ENCODE measurements around the gene CCDC60.
A peak's percentile ranks its signal among the peaks of the same experiment; 100 is the strongest.

CCDC60 gene

DNA sequence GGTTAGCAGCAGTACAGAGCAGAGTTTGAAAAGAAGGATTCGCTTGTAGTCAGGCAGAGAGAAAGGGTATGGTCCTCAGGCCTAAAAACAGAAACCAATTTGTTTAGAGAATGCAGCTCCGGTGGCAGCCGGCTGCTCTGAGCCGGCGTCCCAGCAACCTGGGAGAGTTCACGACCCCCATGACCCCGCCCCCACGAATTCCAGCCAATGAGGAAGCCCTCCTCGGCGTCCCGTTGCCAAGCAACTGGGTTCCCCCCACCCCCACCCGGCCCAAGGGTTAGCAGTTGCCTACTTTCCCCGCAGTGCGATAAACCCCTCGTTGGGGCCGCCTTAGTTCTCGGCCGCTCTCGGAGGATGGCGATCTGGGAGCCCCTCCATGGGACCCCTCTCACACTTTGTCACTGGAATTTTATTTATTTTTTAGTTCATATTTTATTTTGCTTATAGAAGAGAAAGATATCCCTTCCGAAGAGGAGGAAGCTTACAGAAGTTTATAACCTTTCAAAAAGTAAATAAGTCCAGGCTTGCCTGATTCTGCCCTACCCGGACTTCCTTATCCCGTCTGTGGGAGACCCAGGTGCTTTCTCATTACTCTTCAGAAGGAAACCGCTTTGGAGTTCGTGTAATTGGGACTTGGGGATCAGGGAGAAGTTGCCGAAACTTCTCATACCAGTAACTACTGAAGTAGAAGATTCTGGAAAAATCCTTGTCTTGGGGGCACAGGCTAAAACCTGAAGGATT is at the start of gene CCDC60:
Gene CCDC60, plus strand, starts transcription at position 300 of the 741 bp plus-strand sequence. CDS start 448 bp downstream, outside the sequence.
- no peak for DNase-seq

DNA sequence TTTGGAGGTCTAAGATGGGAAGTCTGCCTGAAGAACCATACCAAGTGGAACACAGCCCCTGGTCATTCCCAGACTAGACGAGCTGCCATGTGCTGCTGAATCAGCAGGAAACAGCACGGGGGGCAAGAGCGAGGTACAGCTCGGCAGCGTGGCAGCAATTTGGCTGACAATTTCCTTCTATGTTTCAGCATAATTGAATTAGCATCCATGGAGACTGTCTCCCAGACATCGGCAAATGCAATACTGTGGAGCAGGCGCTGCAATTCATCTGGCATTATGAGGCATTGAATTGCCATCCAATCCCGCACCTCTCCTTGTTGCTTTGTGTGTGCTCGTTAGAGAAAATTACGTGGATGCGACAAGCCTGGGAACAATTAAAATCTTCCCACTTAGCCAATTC is 46.0 kb upstream of the CCDC60 start:
- no peak for DNase-seq

DNA sequence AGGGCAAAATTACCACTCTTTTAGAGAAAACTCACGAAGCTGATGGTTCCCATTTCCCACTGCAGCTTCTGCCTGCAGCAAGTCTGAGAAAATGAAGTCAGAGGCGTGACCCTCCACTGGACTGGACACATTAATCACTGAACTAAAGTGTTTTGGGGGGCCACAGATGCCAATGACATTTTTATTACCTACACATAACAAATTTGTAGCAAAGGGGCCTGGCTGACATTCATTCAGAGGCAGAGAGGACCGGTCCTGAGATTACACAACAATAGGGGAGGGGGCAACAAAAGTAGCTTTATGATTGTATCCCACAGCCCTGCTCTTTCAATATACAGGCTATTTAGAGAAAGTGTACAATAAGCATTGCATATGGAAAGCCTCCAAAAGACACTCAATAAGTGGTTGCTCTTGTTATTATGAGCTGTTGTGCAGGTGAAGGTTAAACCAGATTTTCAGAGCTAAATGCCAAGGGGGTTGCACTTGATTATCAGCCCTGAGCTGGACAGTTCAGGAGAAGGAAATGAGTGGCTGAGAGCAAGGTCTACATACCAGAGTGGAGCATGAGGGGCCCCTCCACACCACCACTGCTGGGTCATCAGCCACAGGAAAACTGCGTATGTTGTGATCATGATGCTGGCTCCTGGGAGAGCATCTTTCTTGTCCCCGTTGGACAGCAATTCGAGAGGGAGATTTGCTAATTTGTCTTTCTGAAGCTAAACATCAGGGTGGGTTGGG is 41.5 kb upstream of the CCDC60 start:
- DNase-seq: no peak

- no peak for DNase-seq
Observed at GRCh38 chr12:119294211-119294610, 40.3 kb upstream of the CCDC60 start.

GRCh38 chr12:119296535-119296934 is 38.0 kb upstream of the CCDC60 start:
- DNase-seq: no peak

DNA sequence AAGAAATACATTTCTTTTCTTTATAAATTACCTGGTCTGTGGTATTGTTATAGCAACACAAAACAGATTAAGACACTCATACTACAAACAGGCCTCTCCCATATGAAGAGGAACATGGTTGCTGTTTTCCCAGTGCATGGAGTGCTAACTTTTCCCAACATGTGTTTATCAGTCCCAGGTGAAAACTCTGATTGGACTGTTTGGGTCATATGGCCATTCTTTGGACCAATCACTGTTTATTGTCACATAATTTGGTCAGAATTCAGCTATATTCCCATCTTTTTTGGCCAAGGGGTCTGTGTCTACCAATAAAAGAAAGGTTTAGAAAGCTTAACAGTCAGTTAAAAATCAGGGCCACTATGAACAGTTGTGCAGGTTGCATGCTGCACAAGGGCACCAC is 35.4 kb upstream of the CCDC60 start:
- DNase-seq: no peak

DNA sequence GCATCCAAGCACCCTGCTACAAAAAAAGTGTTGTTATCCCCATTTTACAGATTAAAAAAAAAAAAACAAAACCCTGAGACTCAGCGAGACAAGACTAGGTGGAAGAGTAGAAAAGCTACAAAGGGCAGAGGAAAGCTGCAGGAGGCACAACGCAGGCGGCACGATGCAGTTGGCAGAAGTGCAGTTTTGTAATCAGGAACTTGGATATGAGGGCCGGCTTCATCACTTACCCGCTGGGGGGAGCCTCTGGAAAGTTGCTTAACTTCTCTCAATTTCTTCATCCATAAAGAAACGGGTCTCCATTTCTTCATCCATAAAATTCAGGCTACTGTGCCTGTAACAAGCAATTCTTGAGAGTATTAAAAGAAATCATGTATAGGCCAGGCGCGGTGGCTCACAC is 33.1 kb upstream of the CCDC60 start:
- no peak for DNase-seq

DNA sequence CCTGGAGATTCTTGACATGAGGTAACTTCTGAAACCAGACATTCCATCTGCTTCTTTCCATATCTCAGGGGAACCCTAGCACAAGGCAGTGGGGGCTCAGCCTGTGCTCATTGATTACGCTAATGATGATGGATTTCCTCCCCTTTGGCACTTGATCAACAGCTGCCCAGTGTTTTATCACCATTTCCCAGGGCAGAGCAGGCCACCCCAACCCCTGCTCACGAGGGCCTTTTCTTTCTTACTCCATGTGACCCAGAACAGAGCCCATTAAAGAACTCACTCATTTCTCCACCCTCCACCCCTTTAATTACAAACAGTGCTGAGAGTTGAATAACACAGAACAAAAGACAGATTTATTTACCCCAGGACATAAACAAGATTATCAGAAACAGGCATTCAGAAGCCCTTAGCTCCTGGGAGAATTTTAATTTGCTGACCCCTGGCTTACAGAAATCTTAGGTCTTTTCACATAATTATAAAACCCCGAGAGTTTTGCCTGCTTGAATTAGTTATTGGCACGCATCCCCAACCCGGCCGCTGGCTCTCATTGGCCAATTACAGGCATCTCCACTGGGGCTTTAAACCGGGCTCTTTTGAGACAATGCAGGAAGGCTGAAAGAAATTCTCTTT is 32.0 kb upstream of the CCDC60 start:
- no peak for DNase-seq

GRCh38 chr12:119306593-119306992 is 27.9 kb upstream of the CCDC60 start:
- peak; percentile 97 for DNase-seq

DNA sequence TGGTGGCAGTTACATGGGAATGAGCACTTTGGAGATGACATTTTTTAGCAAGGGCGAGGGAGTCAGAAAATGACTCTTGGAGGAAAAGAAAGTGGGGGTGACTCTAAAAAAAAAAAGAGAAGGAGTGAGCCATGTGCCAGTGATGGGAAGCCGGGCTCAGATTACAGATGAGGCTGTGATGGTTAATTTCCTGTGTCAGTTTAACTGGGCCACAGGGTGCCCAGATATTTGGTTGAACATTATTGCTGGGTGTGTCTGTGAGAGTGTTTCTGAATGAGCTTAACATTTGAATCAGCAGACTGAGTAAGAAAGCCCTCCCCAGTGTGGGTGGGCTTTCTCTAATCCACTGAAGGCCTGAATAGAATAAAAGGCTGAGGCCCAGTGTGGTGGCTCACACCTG is 26.8 kb upstream of the CCDC60 start:
- no peak for DNase-seq

- peak; percentile 60 for DNase-seq
Observed at GRCh38 chr12:119308708-119309456, 25.6 kb upstream of the CCDC60 start.

DNA sequence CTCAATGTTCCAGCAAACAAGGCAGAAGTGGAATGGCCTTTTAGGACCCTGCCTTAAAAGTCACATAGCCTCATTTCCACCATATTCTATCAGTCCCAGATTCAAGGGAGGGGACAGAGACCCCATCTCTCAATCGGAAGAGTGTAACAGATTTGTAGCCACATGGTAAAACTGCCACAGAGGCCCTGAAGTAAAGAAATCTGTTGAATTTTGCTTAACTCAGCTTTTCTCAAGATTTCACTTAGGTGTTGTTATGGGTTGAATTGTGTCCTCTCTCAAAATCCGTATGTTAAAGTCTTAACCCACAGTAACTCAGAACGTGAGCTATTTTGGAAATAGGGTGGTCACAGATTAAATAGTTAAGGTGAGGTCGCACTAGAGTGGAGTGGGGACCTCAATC is 22.7 kb upstream of the CCDC60 start:
- DNase-seq: no peak

DNA sequence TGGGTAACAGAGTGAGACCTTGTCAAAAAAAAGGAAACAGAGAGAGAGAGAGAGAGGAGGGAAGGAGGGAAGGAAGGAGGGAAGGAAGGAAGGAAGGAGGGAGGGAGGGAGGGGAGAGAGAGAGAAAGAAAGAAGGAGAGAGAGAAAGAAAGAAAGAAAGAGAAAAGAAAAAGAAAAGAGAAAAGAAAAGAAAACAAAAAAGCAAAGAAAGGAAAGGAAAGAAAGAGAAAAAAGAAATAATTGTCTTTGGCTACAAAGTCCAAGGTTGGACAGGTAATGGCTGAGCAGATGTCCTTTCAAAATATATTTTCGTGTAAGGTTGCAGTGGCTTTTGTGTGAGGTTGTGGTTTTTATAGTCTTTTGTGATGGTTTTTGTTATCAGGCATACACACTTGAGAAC is 21.6 kb upstream of the CCDC60 start:
- DNase-seq: no peak

GRCh38 chr12:119314290-119314689 is 20.2 kb upstream of the CCDC60 start:
- no peak for DNase-seq

DNA sequence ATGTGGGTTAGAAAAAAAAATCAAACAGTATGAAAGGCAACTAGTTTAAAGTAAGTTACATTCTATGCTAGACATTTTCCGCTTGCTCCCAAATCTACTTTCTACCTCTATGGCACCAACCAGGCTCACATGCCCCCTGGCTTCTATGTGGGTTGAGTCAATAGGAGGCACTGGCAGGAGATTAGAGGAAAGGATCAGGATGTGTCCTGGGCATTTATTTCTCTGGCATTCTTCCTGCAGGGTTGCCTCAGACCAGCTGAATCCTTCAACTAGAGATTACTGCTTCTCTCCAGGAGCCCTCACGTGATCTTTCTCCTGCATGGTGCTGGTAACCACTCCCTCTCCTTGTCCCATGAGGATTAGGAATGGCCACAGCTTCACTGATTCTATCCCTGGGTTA is 14.9 kb upstream of the CCDC60 start:
- DNase-seq: no peak

DNA sequence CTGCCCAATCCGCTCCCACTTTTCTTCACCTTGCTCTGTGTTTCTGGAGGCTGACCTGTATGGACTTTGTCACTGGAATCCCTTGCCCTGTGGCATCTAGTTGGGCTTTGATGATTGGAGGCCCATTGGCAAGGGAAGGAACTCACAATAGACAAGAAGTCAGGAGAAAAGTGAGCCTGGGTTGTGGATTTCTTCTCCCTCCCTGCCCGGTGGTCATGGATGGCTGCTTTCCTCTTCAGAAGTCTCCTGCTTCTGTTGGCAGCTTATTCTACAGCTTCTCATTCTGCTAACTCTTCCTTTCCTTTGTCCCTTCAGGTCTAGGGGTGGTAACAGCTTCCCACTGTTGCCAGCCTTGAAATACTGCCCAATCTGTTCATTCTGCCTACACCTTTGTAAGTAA is 13.9 kb upstream of the CCDC60 start:
- no peak for DNase-seq

GRCh38 chr12:119322301-119322723 is 12.2 kb upstream of the CCDC60 start:
- no peak for DNase-seq

- DNase-seq: no peak
Observed at GRCh38 chr12:119325813-119326212, 8.7 kb upstream of the CCDC60 start.

DNA sequence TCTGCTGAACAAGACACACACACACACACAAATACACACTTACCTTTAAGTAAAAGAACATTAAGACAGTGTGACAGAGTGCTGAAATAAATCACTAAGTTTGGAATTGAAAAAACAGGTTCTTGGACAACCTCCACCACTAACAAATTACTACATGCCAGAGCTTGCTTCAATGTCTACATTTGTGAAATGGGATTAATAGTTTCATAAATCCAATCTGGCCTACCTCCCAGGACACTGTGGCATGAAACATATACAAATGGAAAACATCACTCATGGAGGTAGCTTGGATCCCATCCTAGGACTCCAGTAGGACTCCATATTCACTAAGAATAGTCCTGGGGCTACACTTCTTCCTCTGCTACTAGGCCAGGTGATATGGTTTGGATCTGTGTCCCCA is 8.2 kb upstream of the CCDC60 start:
- DNase-seq: no peak

GRCh38 chr12:119327471-119327870 is 7.1 kb upstream of the CCDC60 start:
- no peak for DNase-seq

- no peak for DNase-seq
Observed at GRCh38 chr12:119328111-119328510, 6.4 kb upstream of the CCDC60 start.

- DNase-seq: peak; percentile 26
Observed at GRCh38 chr12:119338593-119339363, 4.2 kb downstream of the CCDC60 start.
